SK-N-SH (cell line): Measurements from ENCODE around the gene LDB2. TPM values are rescaled to one million over a fixed set of nuclear protein-coding genes. Genes with fewer than 3 reads are reported as not detected.

Source experiments
- CTCF ChIA-PET: fragments of 300-600, 350-600 bp; formaldehyde crosslinking; extraction: SDS; loops from one replicate; lab custom pipeline; 2021; lab: Yijun Ruan, JAX
- POLR2A ChIA-PET: fragments of 350-600 bp; sonication (Branson Sonifier 250); formaldehyde crosslinking; extraction: SDS; loops from one replicate; lab custom pipeline; 2020; ENCODE audit warnings: antibody characterized with exemption, inconsistent platforms; lab: Yijun Ruan, JAX
- DNase-seq: peaks from one replicate; pipeline ENCODE4 v3.0.0; 2012
- H2AFZ ChIP-seq: fragments of 200-600 bp; sonication (generic); 2 replicates; pipeline ENCODE4 v1.8.1; 2016; ENCODE audit warnings: antibody characterized with exemption, mild to moderate bottlenecking, low read depth
- H3F3A ChIP-seq: fragments of 200-600 bp; sonication (generic); replicated peaks from 2 replicates; pipeline ENCODE3; 2016; ENCODE audit warnings: antibody characterized with exemption, mild to moderate bottlenecking; ENCODE audit not compliant: insufficient read depth
- H3K27ac ChIP-seq, 2 experiments: fragments of 200-500 bp in 1 of 2; fragments of 200-600 bp in 1 of 2; sonication (Bioruptor generic) in 1 of 2; sonication (generic), shearing (Covaris generic) in 1 of 2; 2 replicates each; pipeline versions ENCODE4 v1.5.1 to v1.6.1; 2014 to 2016; ENCODE audit warnings: low read depth in 2 of 2, inconsistent platforms in 1 of 2, low read length in 1 of 2, mild to moderate bottlenecking in 1 of 2, mixed read lengths in 1 of 2
- H3K27me3 ChIP-seq: fragments of 200-600 bp; sonication (generic), shearing (Covaris generic); 2 replicates; pipeline ENCODE4 v1.6.1; 2016; ENCODE audit warnings: mixed run types; ENCODE audit not compliant: insufficient read depth
- H3K36me3 ChIP-seq, 2 experiments: fragments of 200-500 bp in 1 of 2; fragments of 200-600 bp in 1 of 2; sonication (Bioruptor generic) in 1 of 2; sonication (generic) in 1 of 2; replicated peaks in 1 of 2; 2 replicates each; pipeline versions ENCODE3 to v1.5.1; 2014 to 2016; ENCODE audit warnings: low read length in 1 of 2, mild to moderate bottlenecking in 1 of 2; ENCODE audit not compliant: insufficient read depth in 2 of 2, control insufficient read depth in 1 of 2
- H3K4me1 ChIP-seq, 2 experiments: fragments of 200-500 bp in 1 of 2; fragments of 200-600 bp in 1 of 2; sonication (Bioruptor generic) in 1 of 2; sonication (generic), shearing (Covaris generic) in 1 of 2; 2 replicates each; pipeline versions ENCODE4 v1.5.1 to v1.6.1; 2014 to 2016; ENCODE audit warnings: low read depth in 1 of 2, low read length in 1 of 2, mixed run types in 1 of 2; ENCODE audit not compliant: insufficient read depth in 2 of 2, control insufficient read depth in 1 of 2
- H3K4me2 ChIP-seq: fragments of 200-600 bp; sonication (generic), shearing (Covaris generic); 2 replicates; pipeline ENCODE4 v1.6.1; 2017; ENCODE audit warnings: mixed run types
- H3K4me3 ChIP-seq, 2 experiments: fragments of 200-500 bp in 1 of 2; fragments of 200-600 bp in 1 of 2; sonication (Bioruptor generic) in 1 of 2; sonication (generic), shearing (Covaris generic) in 1 of 2; 2 replicates each; pipeline versions ENCODE4 v1.5.1 to v1.8.1; 2014 to 2016; ENCODE audit warnings: low read depth in 2 of 2, inconsistent platforms in 1 of 2, low read length in 1 of 2, mild to moderate bottlenecking in 1 of 2, mixed read lengths in 1 of 2, moderate library complexity in 1 of 2
- H3K79me2 ChIP-seq: fragments of 200-600 bp; sonication (generic); 2 replicates; pipeline ENCODE4 v1.8.1; 2017; ENCODE audit warnings: mild to moderate bottlenecking; ENCODE audit not compliant: insufficient read depth
- H3K9ac ChIP-seq: fragments of 200-600 bp; sonication (generic); 2 replicates; pipeline ENCODE4 v1.6.1; 2017; ENCODE audit warnings: mixed run types
- H3K9me2 ChIP-seq: fragments of 200-600 bp; sonication (generic); 2 replicates; pipeline ENCODE4 v1.6.1; 2017; ENCODE audit warnings: mixed run types
- H3K9me3 ChIP-seq: fragments of 200-600 bp; sonication (generic); 2 replicates; pipeline ENCODE4 v1.6.1; 2017; ENCODE audit warnings: mixed run types, mild to moderate bottlenecking, moderate library complexity
- H4K20me1 ChIP-seq: fragments of 200-600 bp; sonication (generic); 2 replicates; pipeline ENCODE4 v1.6.1; 2017; ENCODE audit warnings: mild to moderate bottlenecking, mixed run types; ENCODE audit not compliant: insufficient read depth
- CHD2 ChIP-seq: fragments of 150-350 bp; IDR thresholded peaks from 2 replicates; pipeline ENCODE4 v1.6.1; 2018; ENCODE audit warnings: low read length; ENCODE audit not compliant: partially characterized antibody
- CTCF ChIP-seq: fragments of 200-600 bp; sonication (generic); IDR thresholded peaks from 2 replicates; pipeline ENCODE4 v1.6.1; 2017; ENCODE audit warnings: antibody characterized with exemption, mild to moderate bottlenecking, moderate library complexity
- EP300 ChIP-seq, 2 experiments: IDR thresholded peaks; 2 replicates each; pipeline versions ENCODE4 v1.4.0 to v1.6.1; 2012; ENCODE audit warnings: borderline replicate concordance in 1 of 2, low read depth in 1 of 2, low read length in 1 of 2
- GATA2 ChIP-seq: sonication (generic); formaldehyde crosslinking; IDR thresholded peaks from 2 replicates; pipeline ENCODE4 v1.5.0; 2020; ENCODE audit warnings: mild to moderate bottlenecking, missing genetic modification reagents
- IRF3 ChIP-seq: fragments of 150-350 bp; IDR thresholded peaks from 2 replicates; pipeline ENCODE4 v1.6.1; 2016; ENCODE audit warnings: mild to moderate bottlenecking, low read depth, low read length
- JUND ChIP-seq: IDR thresholded peaks from 2 replicates; pipeline ENCODE4 v1.4.0; 2012
- MAX ChIP-seq: IDR thresholded peaks from 2 replicates; pipeline ENCODE4 v1.4.0; 2012; ENCODE audit warnings: low read depth
- MEF2A ChIP-seq: IDR thresholded peaks from 2 replicates; pipeline ENCODE4 v1.4.0; 2012; ENCODE audit warnings: low read depth, borderline replicate concordance
- MXI1 ChIP-seq: IDR thresholded peaks from 2 replicates; pipeline ENCODE4 v1.6.1; 2012; ENCODE audit warnings: mild to moderate bottlenecking, low read depth, low read length, improper control_type of control experiment
- RAD21 ChIP-seq: IDR thresholded peaks from 2 replicates; pipeline ENCODE4 v1.6.1; 2012; ENCODE audit warnings: mild to moderate bottlenecking, low read length
- RCOR1 ChIP-seq: fragments of 150-350 bp; IDR thresholded peaks from 2 replicates; pipeline ENCODE4 v1.6.1; 2017; ENCODE audit warnings: antibody characterized with exemption, low read length
- REST ChIP-seq: IDR thresholded peaks from 2 replicates; pipeline ENCODE4 v1.6.1; 2012; ENCODE audit warnings: mild to moderate bottlenecking, low read depth, low read length, moderate library complexity
- RXRA ChIP-seq: IDR thresholded peaks from 2 replicates; pipeline ENCODE4 v1.4.0; 2012; ENCODE audit warnings: low read depth, mild to moderate bottlenecking, borderline replicate concordance
- TCF12 ChIP-seq: IDR thresholded peaks from 2 replicates; pipeline ENCODE4 v1.4.0; 2012
- ZBTB33 ChIP-seq: IDR thresholded peaks from 2 replicates; pipeline ENCODE4 v1.4.0; 2012; ENCODE audit warnings: low read depth, borderline replicate concordance
- WGBS: methylation state at CpG from one replicate; pipeline ENCODE4 v1.1.6; 2017; ENCODE audit warnings: low lambda C conversion rate; 5-methylcytosine and 5-hydroxymethylcytosine counted together
- polyA plus RNA-seq, 3 experiments: library from polyadenylated mRNA; depleted of rRNA; stranded (reverse); fragments of >200 nt; gene quantifications; 2 replicates each; pipeline ENCODE4 v1.2.3, GENCODE V29; 2012

LDB2 gene
- polyA plus RNA-seq, 1 of the 3 experiments (the other 2 are of a cell fraction), result 11.0 TPM

- no peak for DNase-seq
- ChIA-PET POLR2A (no interaction called here), CTCF (no interaction called here)
- Histone ChIP-seq H3K4me1 (peaks cover 1 to 5% of the 10 kb centered on the region in 2 experiments; a peak in 3 of 4 replicates), H3K36me3 (no peaks in the 10 kb centered on the region), H3K27me3 (no peaks in the 10 kb centered on the region), H3K27ac (no peak overlapping the region), H3K9ac (no peak overlapping the region), H3K9me2 (no peaks in the 10 kb centered on the region), H3K4me3 (no peak overlapping the region), H3K4me2 (no peak overlapping the region), H3K9me3 (no peaks in the 10 kb centered on the region), H2AFZ (no peak overlapping the region), H3F3A (peaks cover 4% of the 10 kb centered on the region), H3K79me2 (no peaks in the 10 kb centered on the region), H4K20me1 (no peaks in the 10 kb centered on the region)
- 89% methylated on average over 2 of the region's 3 CpGs for WGBS
- TF ChIP-seq MXI1 (no peak), RXRA (no peak), IRF3 (no peak), RCOR1 (no peak), EP300 (IDR thresholded peaks at IDR 0.05; ENCODE audit: borderline replicate concordance in 1 of 2, low read depth in 1 of 2, low read length in 1 of 2) (no peak), REST (no peak), CHD2 (no peak), MEF2A (no peak), MAX (no peak), TCF12 (no peak), ZBTB33 (no peak), RAD21 (no peak), GATA2 (no peak), CTCF (no peak), JUND (no peak)
Measured at GRCh38 chr4:16745887-16746286, 152.6 kb downstream of the LDB2 start.
